ENCODE results near the gene PTPRB. TPM values are rescaled to one million over a fixed set of nuclear protein-coding genes. Genes with fewer than 3 reads are reported as not detected.

PTPRB gene
- polyA plus RNA-seq, 2 of the 4 experiments (the other 2 are of a cell fraction) = 0.34 to 0.57 TPM

DNA sequence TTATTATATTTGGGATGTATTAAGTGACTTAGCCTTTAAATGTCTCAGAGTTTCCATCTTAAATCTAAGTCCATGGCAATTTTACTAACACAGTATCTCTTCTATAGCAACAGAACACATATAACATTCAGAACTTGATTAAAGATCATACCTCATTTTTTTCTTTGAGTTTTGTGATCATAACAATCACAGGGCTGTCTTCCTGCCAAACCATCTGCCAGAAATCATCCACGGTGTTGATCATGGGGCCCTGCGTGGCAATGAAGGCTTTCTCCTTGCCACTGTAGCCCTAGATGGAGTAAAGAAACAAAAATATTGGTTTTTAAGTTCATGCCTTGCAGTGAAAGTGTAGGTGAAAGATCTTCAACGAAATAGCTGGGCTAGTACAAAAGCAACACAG lies 46.7 kb upstream of the PTPRB start:
- FAIRE-seq (no peak), ATAC-seq (no peak), DNase-seq (ENCODE audit: low read depth in 1 of 2, low spot score in 1 of 2) (no peak)
- H3K9me3 ChIP-seq = no peaks in the 10 kb centered on the region
- no peak overlapping the region for H3K4me2 ChIP-seq
- H3K4me1 ChIP-seq = no peaks in the 10 kb centered on the region
- H3K4me3 ChIP-seq = no peak overlapping the region
- ChIA-PET POLR2A (no interaction called here), CTCF (no interaction called here)
- 25% methylated on average over 3 of the region's 3 CpGs for WGBS (ENCODE audit: missing lambda C conversion rate)
- no peak for TF ChIP-seq BHLHE40 (IDR thresholded peaks at IDR 0.05; ENCODE audit: low read depth, low read length)
- TF ChIP-seq, protein P1, sequence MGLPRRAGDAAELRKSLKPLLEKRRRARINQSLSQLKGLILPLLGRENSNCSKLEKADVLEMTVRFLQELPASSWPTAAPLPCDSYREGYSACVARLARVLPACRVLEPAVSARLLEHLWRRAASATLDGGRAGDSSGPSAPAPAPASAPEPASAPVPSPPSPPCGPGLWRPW (IDR thresholded peaks at IDR 0.05) = no peak
- no peak for TF ChIP-seq KDM1A (IDR thresholded peaks at IDR 0.05; ENCODE audit: low read depth)
- no peak for TF ChIP-seq POLR2AphosphoS2 (conservative IDR thresholded peaks at IDR 0.05; ENCODE audit: low read length)
- TF ChIP-seq EHF (CRISPR knock-in tag; IDR thresholded peaks at IDR 0.05) = no peak
- no peak for TF ChIP-seq RARB (CRISPR knock-in tag; IDR thresholded peaks at IDR 0.05)
- no peak for TF ChIP-seq KDM5A (IDR thresholded peaks at IDR 0.05)
- TF ChIP-seq TFCP2L1 (CRISPR knock-in tag; IDR thresholded peaks at IDR 0.05) = no peak
- TF ChIP-seq NR3C1 (IDR thresholded peaks at IDR 0.05) = no peak
- no peak for TF ChIP-seq CBX8 (IDR thresholded peaks at IDR 0.05)
- no peak for TF ChIP-seq TP53 (CRISPR knock-in tag; IDR thresholded peaks at IDR 0.05)
- TF ChIP-seq JUN (IDR thresholded peaks at IDR 0.05) = no peak
- no peak for TF ChIP-seq HOXB5 (CRISPR knock-in tag; IDR thresholded peaks at IDR 0.05)
- no peak overlapping the region for H3K27ac ChIP-seq

DNA sequence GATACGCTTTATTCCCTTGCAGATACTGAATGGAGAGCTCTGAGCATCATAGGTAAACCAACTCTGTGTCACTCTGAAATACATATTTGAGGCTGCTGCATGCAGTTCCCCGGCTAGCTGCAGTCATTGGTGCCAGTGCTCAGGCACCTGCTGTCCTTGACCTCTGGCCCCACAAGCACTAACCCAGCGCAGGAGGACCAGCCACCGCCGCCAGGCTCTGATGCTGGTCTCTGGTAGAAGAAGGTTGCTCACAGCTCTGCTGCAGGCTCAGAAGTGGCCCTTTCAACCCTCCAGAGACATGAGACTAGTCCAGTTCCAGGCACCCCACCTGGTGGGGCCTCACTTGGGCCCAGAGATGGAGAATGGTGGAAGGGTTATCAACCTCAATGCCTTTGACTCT lies 34.5 kb upstream of the PTPRB start:
- no peaks in the 10 kb centered on the region for H3K4me1 ChIP-seq
- ATAC-seq = no peak
- DNase-seq (ENCODE audit: low read depth in 1 of 2, low spot score in 1 of 2) = no peak
- 73% methylated on average over 5 of the region's 5 CpGs for WGBS (ENCODE audit: missing lambda C conversion rate)
- TF ChIP-seq MAFK (IDR thresholded peaks at IDR 0.05; ENCODE audit: partially characterized antibody) (no peak), POLR2A (IDR thresholded peaks at IDR 0.05; ENCODE audit: low read length) (no peak), MYC (IDR thresholded peaks at IDR 0.05; ENCODE audit: borderline replicate concordance, low read length) (no peak), ZFP36 (IDR thresholded peaks at IDR 0.05; ENCODE audit: borderline replicate concordance, partially characterized antibody) (no peak), ZNF302 (CRISPR knock-in tag; IDR thresholded peaks at IDR 0.05) (no peak)
- TF ChIP-seq, protein P2, sequence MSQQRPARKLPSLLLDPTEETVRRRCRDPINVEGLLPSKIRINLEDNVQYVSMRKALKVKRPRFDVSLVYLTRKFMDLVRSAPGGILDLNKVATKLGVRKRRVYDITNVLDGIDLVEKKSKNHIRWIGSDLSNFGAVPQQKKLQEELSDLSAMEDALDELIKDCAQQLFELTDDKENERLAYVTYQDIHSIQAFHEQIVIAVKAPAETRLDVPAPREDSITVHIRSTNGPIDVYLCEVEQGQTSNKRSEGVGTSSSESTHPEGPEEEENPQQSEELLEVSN (IDR thresholded peaks at IDR 0.05; ENCODE audit: borderline replicate concordance, low read depth) = no peak
- TF ChIP-seq, protein P3, sequence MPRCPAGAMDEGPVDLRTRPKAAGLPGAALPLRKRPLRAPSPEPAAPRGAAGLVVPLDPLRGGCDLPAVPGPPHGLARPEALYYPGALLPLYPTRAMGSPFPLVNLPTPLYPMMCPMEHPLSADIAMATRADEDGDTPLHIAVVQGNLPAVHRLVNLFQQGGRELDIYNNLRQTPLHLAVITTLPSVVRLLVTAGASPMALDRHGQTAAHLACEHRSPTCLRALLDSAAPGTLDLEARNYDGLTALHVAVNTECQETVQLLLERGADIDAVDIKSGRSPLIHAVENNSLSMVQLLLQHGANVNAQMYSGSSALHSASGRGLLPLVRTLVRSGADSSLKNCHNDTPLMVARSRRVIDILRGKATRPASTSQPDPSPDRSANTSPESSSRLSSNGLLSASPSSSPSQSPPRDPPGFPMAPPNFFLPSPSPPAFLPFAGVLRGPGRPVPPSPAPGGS (IDR thresholded peaks at IDR 0.05) = no peak
- TF ChIP-seq, protein P4, sequence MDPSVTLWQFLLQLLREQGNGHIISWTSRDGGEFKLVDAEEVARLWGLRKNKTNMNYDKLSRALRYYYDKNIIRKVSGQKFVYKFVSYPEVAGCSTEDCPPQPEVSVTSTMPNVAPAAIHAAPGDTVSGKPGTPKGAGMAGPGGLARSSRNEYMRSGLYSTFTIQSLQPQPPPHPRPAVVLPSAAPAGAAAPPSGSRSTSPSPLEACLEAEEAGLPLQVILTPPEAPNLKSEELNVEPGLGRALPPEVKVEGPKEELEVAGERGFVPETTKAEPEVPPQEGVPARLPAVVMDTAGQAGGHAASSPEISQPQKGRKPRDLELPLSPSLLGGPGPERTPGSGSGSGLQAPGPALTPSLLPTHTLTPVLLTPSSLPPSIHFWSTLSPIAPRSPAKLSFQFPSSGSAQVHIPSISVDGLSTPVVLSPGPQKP (IDR thresholded peaks at IDR 0.05; ENCODE audit: low read depth, low read length) = no peak
- ChIA-PET CTCF (no interaction called here), POLR2A (no interaction called here)
- no peaks in the 10 kb centered on the region for H3K9me3 ChIP-seq
- H3K4me2 ChIP-seq = no peak overlapping the region
- no peak for FAIRE-seq
- H3K4me3 ChIP-seq = no peak overlapping the region
- no peak overlapping the region for H3K27ac ChIP-seq

GRCh38 chr12:70670948-70671347 lies 33.7 kb upstream of the PTPRB start:
- FAIRE-seq (no peak), ATAC-seq (no peak), DNase-seq (ENCODE audit: low read depth in 1 of 2, low spot score in 1 of 2) (no peak)
- Histone ChIP-seq H3K4me3 (no peak overlapping the region), H3K9me3 (no peaks in the 10 kb centered on the region), H3K27ac (no peak overlapping the region), H3K4me2 (no peak overlapping the region), H3K4me1 (no peaks in the 10 kb centered on the region)
- no peak for TF ChIP-seq NPAS2 (CRISPR knock-in tag; IDR thresholded peaks at IDR 0.05; ENCODE audit: borderline replicate concordance)
- no peak for TF ChIP-seq CTCF (IDR thresholded peaks at IDR 0.05)
- no peak for TF ChIP-seq FOXS1 (CRISPR knock-in tag; IDR thresholded peaks at IDR 0.05)
- TF ChIP-seq RNF2 (IDR thresholded peaks at IDR 0.05; ENCODE audit: borderline replicate concordance, low read depth) = no peak
- TF ChIP-seq ESRRA (IDR thresholded peaks at IDR 0.05; ENCODE audit: borderline replicate concordance, low read length) = no peak
- TF ChIP-seq HOXB13 (CRISPR knock-in tag; IDR thresholded peaks at IDR 0.05; ENCODE audit: low read depth) = no peak
- TF ChIP-seq ZNF302 (CRISPR knock-in tag; IDR thresholded peaks at IDR 0.05) = no peak
- no peak for TF ChIP-seq KDM5A (IDR thresholded peaks at IDR 0.05)
- no peak for TF ChIP-seq KDM1A (IDR thresholded peaks at IDR 0.05; ENCODE audit: low read depth)
- TF ChIP-seq, protein P3 (IDR thresholded peaks at IDR 0.05) = no peak
- no peak for TF ChIP-seq ZFP36 (IDR thresholded peaks at IDR 0.05; ENCODE audit: borderline replicate concordance, partially characterized antibody)
- no peak for TF ChIP-seq EHF (CRISPR knock-in tag; IDR thresholded peaks at IDR 0.05)
- no peak for TF ChIP-seq POLR2A (IDR thresholded peaks at IDR 0.05; ENCODE audit: low read length)
- no peak for TF ChIP-seq RARB (CRISPR knock-in tag; IDR thresholded peaks at IDR 0.05)
- ChIA-PET CTCF (no interaction called here), POLR2A (no interaction called here)
- 68% methylated on average over 3 of the region's 3 CpGs for WGBS (ENCODE audit: missing lambda C conversion rate)
